ENCODE results near the gene STRADB. TPM values are rescaled to one million over a fixed set of nuclear protein-coding genes. Genes with fewer than 3 reads are reported as not detected.

The STRADB gene
- total and polyA plus RNA-seq, 2 donors (not counting 3 experiments of a cell fraction or from before 2014, with no cell fraction given), result 6.9 to 16.6 TPM

GRCh38 chr2:201433394-201433995, 18.0 kb upstream of the STRADB start:
- Histone ChIP-seq H3K79me2 (ENCODE audit: control insufficient read depth, insufficient read depth, low read length) (peaks cover 26% of the 10 kb centered on the region), H3K9me3 (replicated peaks; ENCODE audit: control insufficient read depth, insufficient read depth, low read length) (no peaks in the 10 kb centered on the region), H3K27ac (ENCODE audit: insufficient read depth, low read depth, low read length) (peak overlapping the region; percentile 12), H4K20me1 (replicated peaks; ENCODE audit: control insufficient read depth, extremely low read depth, insufficient read depth, low read length) (no peaks in the 10 kb centered on the region), H3K9ac (replicated peaks; ENCODE audit: extremely low read depth, insufficient read depth, low read length) (no peak overlapping the region), H3K4me3 (replicated peaks in 1 of 3; ENCODE audit: insufficient read depth in 1 of 3, low read depth in 1 of 3, low read length in 3 of 3) (no peak overlapping the region), H3K4me1 (ENCODE audit: control insufficient read depth, extremely low read depth, insufficient read depth, low read length) (peaks cover 24% of the 10 kb centered on the region), H2AFZ (ENCODE audit: low read depth, low read length) (no peak overlapping the region), H3K36me3 (ENCODE audit: control insufficient read depth in 2 of 2, extremely low read depth in 1 of 2, insufficient read depth in 2 of 2, low read length in 2 of 2) (no peaks in the 10 kb centered on the region), H3K9me1 (replicated peaks; ENCODE audit: control insufficient read depth, extremely low read depth, insufficient read depth, low read length) (no peaks in the 10 kb centered on the region), H3K27me3 (ENCODE audit: control insufficient read depth in 2 of 2, insufficient read depth in 2 of 2, low read length in 2 of 2) (no peaks in the 10 kb centered on the region), H3K4me2 (ENCODE audit: insufficient read depth, low read length) (peak overlapping the region; percentile 29)
- FAIRE-seq (no peak), DNase-seq (ENCODE audit: low read depth, low spot score) (no peak)
- CTCF ChIA-PET, result interaction anchor here (0.5 to 1.9 kb wide), 5 partner anchors 8 to 177 kb away, joined by 3 to 5 read pairs (median 3); partner anchors contain the start of genes STRADB and TRAK2
- POLR2A ChIA-PET, result no interaction called here
- dilution Hi-C loops (cut with MboI; ENCODE audit: extremely low pct_ligation_motif_present, low sequenced_read_pairs) (no loop called here), intact Hi-C loops (cut with micrococcal nuclease) (no loop called here)
- BruUV-seq (replicated peaks), result no TSS peak
- no peak for TF ChIP-seq FOS (IDR thresholded peaks at IDR 0.05; ENCODE audit: borderline replicate concordance, insufficient read depth, low read length)
- TF ChIP-seq JUN (IDR thresholded peaks at IDR 0.05; ENCODE audit: borderline replicate concordance, insufficient read depth, insufficient read length, low read depth), result no peak
- no peak for TF ChIP-seq MYC (IDR thresholded peaks at IDR 0.05; ENCODE audit: low read depth, low read length)
- no peak for TF ChIP-seq CTCF (IDR thresholded peaks at IDR 0.05; ENCODE audit: extremely low read depth in 1 of 2, insufficient read depth in 1 of 2, low read depth in 1 of 2, low read length in 2 of 2)
- peak; percentile 46 for TF ChIP-seq GATA2 (IDR thresholded peaks at IDR 0.05; ENCODE audit: insufficient read depth, insufficient read length, low read depth, low read length)
- TF ChIP-seq, protein P1, sequence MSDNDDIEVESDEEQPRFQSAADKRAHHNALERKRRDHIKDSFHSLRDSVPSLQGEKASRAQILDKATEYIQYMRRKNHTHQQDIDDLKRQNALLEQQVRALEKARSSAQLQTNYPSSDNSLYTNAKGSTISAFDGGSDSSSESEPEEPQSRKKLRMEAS (IDR thresholded peaks at IDR 0.05; ENCODE audit: insufficient read depth, insufficient read length), result no peak
- no peak for TF ChIP-seq EZH2 (IDR thresholded peaks at IDR 0.05; ENCODE audit: borderline replicate concordance, low read depth, low read length, severe bottlenecking)
- TF ChIP-seq POLR2AphosphoS5 (IDR thresholded peaks at IDR 0.05; ENCODE audit: insufficient read depth, low read depth, low read length), result no peak

All from endothelial cell of umbilical vein (primary cell).